ENCODE measurements around the gene MAPK11.

MAPK11 gene

DNA sequence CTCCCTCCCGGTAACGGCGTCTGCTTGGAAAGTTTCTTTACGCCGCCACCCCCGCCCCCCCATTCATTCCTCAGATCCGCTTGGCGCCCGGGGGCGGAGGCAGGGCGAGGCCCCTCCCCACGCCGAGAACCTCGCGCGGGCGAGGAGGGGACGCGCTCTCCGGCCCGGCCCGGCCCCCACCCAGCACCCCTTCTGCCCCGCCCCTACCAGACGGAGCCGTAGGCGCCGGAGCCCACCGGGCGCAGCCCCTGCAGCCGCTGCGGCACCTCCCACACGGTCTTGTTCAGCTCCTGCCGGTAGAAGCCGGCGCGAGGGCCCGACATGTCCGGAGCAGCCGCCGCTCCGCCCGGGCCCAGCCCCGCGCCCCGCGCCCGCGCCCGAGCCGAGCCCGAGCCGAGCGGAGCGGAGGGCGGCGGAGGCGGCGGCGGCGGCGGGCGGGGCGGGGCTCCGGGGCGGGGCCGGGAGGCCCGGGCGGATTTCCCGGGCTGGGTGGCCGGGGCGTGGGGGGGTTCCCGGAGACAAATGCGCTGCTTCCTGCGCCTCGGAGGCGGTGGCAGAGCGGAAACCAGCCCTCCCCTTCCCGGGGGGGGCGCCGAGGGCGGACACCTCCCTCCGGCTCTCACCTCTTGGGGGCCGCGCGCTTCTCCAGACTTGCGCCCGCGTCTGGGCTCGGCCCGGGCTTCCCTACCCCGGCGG is at the start of gene MAPK11:
TSS of gene MAPK11 (minus strand) at position 411 of the 696 bp plus-strand sequence. CDS start at position 323, 88 bp downstream.
- in situ Hi-C loops (cut with HindIII; ENCODE audit: low sequenced_read_pairs): no loop called here

DNA sequence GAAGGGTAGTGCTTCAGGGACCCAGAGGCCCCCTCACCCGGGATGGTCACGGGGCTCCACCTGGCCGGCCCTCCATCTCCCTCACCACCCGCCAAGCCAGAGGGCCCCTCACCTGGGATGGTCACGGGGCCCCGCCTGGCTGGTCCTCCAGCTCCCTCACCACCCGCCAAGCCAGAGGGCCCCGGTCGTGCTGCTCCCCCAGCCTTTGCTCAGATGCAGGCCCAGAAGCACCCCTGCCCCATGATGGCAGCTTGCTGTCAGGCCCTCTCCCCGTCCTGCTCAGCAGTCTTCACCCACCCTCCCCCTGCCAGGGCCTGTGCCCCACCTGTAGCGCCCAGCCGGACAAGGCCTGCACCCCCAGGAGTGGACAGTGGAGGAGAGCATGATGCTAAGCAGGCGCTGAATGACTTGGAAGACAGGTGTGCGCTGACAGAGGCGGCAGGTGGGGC is 49.3 kb upstream of the MAPK11 start:
- in situ Hi-C loops (cut with HindIII; ENCODE audit: low sequenced_read_pairs): no loop called here

DNA sequence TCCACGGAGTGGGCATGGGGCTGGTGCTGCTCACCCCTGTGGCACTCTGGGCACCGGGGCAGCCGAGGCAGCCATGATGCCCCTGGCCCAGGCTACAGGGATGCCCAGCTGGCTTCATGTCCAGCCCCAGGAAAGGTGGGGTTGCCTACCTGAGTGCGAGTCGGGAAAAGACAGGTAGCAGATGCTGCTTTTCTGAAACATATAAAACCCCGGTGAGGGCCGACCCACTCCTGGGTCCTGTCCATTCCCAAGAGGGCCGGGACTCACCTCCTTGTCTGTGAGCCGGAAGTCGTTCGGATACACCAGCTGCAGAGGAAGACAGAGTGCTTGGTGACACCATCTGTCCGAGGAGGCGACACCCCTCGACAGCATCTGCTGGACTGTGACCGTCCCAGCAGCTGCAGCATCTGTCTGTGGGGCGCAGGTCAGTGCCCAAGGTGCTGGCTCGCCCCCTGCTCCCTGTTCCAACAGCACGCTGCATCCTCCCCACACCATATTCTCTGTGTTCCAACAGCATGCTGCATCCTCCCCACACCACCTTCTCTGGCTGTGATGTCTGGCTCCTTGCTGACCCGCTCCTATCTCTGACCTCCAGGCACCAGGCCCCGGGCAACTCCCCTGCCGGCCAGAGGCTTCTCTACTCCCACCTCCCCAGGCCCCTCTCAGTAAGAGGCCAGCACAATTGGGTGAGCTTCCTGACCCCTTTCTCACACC is 48.7 kb upstream of the MAPK11 start:
- in situ Hi-C loops (cut with HindIII; ENCODE audit: low sequenced_read_pairs): no loop called here

DNA sequence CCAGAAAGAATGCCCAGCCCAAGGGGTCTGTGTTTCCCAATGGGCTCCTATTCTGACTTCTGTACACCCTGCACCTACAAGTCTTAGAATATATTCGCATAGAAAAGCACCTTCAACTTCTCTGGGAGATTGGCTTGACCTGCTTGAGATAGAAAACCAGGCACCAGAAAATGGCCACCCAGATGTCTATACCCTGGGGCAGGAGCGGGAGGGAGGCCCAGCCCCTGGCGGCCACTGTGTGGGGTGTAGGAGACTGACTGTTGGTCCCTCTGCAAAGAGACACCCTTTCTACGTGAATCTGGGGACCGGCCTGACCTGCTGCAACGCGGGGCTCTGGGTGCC is 48.1 kb upstream of the MAPK11 start:
- in situ Hi-C loops (cut with HindIII; ENCODE audit: low sequenced_read_pairs): no loop called here

DNA sequence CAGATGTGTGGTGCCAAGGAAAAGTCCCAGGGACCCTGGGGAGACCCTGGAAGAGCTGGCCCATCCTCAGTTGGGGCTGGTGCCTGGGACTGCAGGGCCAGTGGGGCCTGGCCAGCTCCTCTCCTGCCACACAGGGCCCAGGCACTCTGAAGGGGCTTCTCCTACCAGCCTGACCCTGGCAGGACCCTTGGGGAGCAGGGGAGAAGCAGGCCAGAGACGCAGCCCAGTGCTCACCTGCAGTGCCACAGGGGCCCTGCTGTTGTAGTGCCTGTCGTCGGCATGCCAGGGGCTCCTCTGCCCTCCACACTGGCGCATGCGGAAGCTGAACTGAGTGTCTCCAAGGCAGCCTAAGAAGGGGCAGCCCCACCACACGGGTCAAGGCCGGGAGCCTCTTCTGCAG is 47.5 kb upstream of the MAPK11 start:
- in situ Hi-C loops (cut with HindIII; ENCODE audit: low sequenced_read_pairs): no loop called here

DNA sequence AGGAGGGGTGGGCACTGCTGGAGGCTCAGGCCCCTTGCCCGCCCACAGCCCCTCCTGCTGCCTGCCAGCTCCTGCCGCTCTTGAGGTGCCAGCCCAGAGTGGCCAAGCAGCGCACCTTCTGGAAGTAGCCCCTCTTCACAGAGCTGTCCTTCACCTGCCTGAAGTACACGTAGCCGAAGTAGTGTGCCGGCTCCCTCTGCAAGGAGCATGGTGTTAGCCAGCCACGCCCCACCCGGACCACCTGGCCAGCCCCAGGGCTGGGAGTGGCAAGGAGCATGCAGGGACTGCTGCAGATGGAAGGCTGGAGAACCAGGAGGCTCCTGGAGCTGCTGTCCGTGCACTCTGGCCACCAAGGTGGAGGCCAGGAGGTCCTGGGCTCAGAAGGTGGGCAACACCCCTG is 47.0 kb upstream of the MAPK11 start:
- in situ Hi-C loops (cut with HindIII; ENCODE audit: low sequenced_read_pairs): no loop called here

DNA sequence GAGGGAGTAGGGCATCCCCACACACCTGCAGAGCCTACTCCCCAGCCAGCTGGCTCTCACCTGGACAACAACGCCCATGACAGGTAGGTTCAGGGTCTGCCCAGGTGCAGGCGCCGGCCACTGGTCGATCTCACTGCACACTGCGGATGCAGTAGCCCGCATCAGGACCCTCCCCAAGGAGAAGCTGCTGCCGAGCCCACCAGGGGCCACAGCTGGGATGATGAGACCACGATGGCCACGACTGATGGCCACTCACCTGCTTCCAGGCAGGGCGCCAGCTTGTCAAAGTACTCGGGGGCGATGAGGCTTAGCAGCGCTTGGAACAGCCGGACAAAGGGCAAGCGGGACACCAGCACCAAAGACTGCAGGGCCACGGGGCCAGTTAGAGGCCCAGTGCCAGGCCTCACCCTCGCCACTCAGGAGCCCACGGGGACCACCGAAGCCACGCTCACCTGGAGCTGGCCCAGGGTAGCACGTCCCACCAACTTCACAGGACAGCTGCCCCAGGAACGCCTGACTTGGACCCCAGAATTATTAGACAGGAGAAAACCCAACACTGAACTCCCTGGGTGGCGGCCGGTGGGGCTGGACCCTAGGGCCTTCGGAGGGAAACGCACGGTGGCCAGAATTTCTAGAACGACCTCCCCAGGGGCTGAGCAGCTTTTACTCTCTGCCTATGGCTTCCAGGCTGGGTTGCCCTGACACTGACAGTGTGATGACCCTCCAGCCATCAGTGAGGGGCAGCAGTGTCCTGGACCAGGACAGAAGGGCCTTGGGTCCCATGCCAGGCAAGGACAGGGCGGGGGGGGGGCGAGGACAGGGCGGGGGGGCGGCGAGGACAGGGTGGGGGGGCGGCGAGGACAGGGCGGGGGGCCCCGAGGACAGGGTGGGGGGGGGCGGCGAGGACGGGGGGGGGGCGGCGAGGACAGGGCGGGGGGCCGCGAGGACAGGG is 46.2 kb upstream of the MAPK11 start:
- in situ Hi-C loops (cut with HindIII; ENCODE audit: low sequenced_read_pairs): no loop called here

DNA sequence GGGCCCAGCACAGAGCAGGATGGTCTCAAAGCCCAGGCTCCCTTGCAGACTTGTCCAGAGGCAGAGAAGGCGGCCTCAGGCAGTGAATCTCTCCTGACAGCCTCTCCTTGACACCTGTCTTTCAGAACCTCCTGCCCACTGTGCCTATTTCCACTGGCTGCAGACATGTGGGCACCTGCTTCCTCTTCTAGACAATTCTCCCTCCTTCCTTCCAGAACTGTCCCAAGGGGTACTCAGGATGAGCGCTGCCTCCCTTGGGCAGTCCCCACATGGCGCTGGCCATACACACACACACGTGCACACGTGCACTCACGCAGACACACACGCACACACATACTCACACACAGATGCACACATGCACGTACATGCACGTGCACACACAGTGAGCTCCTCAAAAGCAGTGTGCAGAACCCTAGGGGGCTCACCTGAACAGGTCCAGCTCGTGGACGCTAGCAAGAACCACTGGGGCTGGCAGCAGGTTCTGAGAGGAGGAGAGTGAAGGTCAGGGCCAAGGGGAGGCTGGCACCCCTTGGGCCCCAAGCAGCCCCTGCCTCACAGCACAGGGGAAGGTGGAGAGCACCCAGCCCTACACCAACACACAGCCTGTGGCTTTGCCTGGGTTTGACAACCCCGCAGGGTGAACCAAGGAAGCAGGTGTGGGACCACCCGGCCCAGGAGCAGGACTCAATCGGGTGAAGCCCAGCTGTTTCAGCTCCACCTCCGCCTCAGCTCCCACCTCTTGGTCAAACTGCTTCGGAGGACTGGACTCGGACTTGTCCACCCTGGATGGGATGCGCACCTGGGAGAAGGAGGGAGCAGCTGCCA is 45.3 kb upstream of the MAPK11 start:
- in situ Hi-C loops (cut with HindIII; ENCODE audit: low sequenced_read_pairs): no loop called here

DNA sequence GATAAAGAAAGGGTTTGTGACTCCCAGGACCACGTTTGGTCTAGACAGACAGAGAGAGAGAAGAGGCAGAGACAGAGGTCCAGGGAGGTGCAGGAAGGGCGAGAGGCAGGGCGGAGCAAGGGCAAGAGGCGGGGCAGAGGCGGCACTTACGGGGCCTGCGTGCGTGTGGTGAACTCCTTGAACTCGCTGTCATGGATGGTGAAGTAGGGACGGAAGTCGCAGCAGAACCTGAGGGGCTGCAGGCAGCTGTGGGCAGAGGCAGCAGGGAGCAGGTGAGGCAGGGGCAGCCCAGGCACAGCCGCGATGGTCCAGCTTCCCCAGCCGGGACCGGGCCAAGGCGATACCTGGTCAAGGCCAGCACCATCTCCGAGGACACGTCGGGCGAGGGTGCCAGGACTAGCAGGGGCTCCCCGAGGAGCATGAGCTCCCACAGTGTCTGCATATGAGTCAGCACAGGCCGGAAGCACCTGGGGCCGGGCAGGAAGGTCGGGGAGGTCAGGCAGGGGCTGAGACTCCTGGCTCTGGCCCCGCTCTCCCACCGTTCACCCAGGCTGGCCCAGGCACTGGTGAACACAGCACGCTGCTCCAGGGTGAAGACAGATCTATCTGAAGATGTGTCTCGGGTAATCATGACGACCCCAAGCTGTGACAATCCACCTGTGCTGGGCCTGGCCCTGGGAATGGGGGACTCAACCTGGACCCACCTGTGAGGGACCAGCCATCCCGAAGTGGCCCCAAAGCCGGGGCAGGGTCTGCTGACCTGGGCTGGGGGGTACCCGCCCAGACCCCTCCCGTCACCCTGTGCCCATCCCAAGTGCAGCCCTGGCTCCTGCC is 44.5 kb upstream of the MAPK11 start:
- in situ Hi-C loops (cut with HindIII; ENCODE audit: low sequenced_read_pairs): no loop called here

DNA sequence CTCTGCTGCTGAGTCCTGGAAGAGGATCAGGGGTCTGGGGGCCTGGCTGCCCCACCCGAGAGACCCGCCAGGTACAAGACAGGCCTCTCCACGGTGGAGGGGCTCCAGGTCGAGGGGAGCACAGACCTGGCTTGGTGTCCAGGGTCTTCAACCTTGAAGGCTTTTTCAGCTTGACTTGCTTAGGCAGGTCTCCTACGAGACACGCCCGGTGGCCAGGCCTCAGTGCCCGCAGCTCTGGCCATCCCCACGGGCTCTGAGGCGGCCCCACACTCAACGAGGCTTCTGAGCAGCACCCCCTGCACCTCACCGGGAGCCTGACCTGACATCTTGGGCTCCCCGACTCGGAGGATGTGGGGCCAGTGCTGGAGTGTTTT is 43.9 kb upstream of the MAPK11 start:
- in situ Hi-C loops (cut with HindIII; ENCODE audit: low sequenced_read_pairs): no loop called here

DNA sequence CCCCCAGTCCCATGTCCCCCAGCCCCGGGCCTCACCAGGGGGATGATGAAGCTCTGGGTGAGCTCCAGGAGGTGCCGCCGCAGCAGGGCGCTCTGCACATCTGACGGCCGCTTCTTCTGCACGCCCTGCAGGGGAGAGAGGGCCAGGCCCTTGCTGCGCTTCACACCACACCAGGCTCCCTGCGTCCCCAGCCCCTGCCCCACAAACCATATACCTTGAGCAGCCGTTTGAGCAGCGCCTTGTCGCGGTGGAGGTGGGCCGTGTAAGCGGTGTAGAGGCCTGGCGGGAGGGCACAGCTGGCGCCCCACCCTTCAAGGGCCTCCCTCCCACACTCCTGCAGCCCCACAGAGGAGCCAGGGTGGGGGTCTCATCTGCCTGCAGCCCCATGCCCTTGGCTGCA is 43.4 kb upstream of the MAPK11 start:
- in situ Hi-C loops (cut with HindIII; ENCODE audit: low sequenced_read_pairs): no loop called here

DNA sequence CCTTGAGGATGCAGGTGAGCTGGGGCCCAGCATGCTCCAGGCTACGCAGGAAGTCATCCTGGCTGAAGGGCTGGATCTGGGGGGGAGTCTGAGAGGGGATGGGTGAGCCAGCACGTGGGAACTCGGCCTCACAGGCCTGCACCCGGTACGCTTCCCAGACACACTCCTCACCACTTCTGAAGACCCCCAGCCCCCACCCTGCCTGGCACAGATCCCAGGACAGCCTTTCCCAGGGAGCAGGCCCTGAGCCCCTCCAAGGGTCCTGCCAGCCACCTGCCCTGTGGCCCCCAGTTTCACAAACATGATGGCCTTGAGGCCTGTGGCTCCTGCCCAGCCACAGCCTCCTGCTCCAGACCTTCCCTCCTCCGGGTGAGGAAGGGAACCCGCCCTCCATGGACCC is 42.8 kb upstream of the MAPK11 start:
- in situ Hi-C loops (cut with HindIII; ENCODE audit: low sequenced_read_pairs): no loop called here

DNA sequence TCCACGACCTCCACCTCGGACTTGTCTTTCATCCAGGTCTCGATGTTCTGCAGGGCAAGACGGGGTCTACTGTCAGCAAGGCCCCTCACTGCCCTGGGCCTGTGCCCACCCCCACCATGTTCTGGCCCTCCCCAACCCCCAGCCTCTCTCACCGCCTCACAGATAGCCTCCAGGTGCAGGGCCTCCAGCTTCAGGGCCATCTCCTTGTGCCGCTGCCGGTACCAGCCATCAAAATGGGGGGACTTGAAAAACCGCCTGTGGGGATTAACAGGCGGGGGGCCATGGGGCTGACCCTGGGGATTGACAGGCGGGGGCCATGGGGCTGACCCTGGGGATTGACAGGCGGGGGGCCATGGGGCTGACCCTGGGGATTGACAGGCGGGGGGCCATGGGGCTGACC is 42.2 kb upstream of the MAPK11 start:
- in situ Hi-C loops (cut with HindIII; ENCODE audit: low sequenced_read_pairs): no loop called here

DNA sequence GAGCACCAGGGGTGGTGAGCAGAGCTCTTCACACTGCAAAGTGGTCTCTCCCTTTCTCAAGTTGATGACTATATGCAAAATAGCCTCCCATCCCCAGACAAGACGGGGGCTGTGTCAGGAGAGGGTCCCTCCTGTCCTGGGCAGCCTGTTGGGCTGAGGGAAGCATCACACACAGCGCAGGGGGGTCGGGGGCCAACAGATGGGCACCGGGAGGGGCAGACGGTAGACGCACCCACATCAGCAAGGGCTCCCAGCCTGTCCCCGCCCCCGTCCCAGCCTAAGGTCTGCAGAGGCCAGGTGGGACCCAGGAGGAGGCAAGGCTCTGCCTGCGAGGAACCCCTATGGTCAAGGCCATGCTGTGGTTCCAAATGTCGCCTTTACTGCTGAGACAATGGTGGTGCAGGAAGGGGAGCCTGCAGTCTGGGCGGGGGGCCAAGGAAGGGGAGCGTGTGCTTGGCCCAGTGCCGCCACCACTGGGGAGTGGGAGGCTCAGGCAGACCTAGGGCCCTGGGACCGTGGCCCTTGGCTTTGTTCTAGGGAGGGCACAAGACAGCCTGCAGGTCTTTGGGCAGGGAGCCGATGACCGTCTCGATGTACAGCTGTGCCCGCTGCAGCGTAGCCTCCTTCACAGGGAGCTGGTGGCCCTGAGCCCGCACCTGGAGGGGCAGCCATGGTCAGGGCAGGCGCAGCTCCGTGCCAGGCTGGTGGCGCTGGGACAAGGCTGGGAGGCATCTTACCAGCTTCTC is 41.6 kb upstream of the MAPK11 start:
- in situ Hi-C loops (cut with HindIII; ENCODE audit: low sequenced_read_pairs): no loop called here

DNA sequence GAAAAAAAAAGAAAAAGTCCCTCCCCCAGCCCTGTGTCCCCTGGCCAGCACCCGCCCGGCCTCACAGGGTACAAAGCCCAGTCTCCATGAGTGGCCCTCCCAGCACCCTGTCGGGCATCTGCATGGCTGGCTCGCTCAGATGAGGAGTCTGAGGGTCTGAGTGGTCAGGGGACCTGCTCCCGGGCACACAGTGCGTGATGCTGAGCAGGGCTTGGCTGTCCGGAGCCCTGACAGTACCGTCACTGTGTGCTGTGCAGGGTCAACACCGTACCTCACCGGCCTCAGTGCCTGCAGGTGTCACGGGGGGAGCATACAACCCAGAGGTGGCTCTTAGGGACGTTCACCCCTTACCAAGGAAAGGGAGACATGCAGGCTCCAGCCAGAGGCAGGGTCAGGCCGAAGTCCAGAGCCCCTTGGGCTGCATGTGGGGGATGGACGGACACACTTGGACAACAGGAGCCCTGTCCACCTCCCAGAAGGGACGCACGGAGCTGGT is 40.8 kb upstream of the MAPK11 start:
- in situ Hi-C loops (cut with HindIII; ENCODE audit: low sequenced_read_pairs): no loop called here

DNA sequence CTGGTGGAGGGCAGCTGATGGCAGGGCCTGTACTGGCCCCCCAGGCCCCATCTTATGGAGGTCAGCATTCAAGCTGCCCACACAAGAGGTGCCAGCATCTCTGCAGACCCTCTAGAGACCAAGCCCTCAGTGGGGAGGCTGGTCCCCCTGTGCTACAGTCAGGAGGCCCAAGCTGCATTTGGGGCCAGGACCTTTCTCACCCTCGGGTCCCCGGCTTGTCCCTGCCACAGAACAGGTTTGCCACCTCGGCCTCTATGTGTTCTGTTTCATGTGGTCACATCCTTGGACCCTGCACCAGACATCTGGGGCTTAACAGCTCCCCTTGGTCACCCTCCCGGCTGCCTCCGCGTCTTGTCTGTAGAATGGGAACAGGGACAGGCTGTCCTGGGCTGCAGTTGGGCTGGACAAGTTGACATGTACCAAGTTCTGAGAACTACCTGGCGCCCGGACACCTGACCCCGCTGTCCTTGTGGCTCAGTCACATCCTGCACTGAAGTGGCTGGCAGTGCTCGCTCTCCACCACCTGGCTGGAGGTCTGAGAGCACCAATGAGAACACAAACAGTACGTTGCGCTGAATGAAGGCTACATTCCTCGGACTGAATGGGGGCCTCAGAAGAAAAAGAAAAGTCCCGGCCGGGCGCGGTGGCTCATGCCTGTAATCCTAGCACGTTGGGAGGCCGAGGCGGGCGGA is 40.0 kb upstream of the MAPK11 start:
- in situ Hi-C loops (cut with HindIII; ENCODE audit: low sequenced_read_pairs): no loop called here

DNA sequence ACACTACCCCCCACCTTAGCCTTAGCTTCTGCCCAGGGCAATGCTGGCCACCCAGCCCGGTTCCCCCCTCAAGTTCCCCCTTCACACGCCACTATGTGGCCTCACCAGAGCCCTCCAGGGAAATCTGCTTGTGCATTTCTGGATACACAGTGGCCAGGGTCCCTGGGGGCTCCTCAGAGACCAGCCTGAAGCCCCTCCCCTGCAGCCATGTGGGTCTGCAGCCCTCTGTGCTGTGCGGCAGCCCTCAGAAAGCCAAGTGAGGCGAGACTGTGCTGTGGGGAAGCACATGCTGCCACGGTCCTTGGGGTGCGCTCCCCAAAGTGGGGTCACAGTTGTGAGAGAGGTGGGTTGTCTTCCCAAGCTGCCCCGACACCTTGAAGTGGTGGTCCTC is 39.4 kb upstream of the MAPK11 start:
- in situ Hi-C loops (cut with HindIII; ENCODE audit: low sequenced_read_pairs): no loop called here

DNA sequence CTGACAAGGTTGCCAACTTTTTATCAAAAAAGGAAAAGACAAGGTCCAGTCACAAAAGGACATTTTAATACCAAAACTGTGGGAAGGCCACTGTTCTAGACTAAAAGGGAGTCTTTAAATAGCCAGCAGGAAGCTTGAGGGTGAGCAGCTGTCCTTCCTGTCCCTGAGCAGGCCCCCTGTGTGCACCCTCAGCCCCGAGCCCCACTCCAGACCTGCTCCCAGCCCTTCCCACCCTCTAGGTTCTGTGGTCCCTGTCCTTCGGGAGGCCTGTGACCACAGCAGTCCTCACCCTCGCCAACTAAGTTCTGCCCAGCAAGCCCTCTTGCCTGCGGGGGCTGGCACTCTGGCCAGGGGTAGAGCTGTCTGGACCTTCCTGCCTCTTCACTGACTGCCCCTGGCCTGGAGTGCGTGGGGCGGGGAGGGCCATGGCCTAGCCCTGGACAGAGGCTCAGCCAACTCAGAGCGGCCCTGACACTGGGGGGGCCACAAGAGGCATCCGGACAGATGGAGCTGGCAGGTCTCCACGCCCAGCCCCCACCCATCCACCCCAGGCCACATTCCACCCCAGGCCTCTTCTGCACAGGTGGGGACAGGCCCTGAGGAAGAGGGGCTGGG is 38.9 kb upstream of the MAPK11 start:
- in situ Hi-C loops (cut with HindIII; ENCODE audit: low sequenced_read_pairs): no loop called here
